OCI-LY7 (cell line): ENCODE measurements around the gene SMCHD1.

Experiments used
- EZH2phosphoT487 ChIP-seq: fragments of 200-600 bp; sonication (generic); IDR thresholded peaks from 2 replicates; pipeline ENCODE4 v1.6.1; 2018; ENCODE audit warnings: low read depth, borderline replicate concordance, mild to moderate bottlenecking, mixed run types, antibody characterized with exemption, low read length, moderate library complexity, mixed read lengths
- TF ChIP-seq, protein P1 (sequence below): fragments of 200-600 bp; sonication (generic); conservative IDR thresholded peaks from 2 replicates; pipeline ENCODE4 v1.5.1; 2014; ENCODE audit warnings: mild to moderate bottlenecking, antibody characterized with exemption, low read length, moderate library complexity, mixed read lengths

- TF ChIP-seq, protein P1, sequence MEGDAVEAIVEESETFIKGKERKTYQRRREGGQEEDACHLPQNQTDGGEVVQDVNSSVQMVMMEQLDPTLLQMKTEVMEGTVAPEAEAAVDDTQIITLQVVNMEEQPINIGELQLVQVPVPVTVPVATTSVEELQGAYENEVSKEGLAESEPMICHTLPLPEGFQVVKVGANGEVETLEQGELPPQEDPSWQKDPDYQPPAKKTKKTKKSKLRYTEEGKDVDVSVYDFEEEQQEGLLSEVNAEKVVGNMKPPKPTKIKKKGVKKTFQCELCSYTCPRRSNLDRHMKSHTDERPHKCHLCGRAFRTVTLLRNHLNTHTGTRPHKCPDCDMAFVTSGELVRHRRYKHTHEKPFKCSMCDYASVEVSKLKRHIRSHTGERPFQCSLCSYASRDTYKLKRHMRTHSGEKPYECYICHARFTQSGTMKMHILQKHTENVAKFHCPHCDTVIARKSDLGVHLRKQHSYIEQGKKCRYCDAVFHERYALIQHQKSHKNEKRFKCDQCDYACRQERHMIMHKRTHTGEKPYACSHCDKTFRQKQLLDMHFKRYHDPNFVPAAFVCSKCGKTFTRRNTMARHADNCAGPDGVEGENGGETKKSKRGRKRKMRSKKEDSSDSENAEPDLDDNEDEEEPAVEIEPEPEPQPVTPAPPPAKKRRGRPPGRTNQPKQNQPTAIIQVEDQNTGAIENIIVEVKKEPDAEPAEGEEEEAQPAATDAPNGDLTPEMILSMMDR: no peak
- no peak for TF ChIP-seq EZH2phosphoT487
Observed at GRCh38 chr18:2706903-2707302, 51.4 kb downstream of the SMCHD1 start.
